ENCODE measurements around the gene GLG1.
"Not testable (repeated sequence)": the region's sequence is repeated elsewhere in the genome, so short reads cannot be mapped to it uniquely, and the experiment has no call there.

Gene GLG1

GRCh38 chr16:74573622-74574021 lies 33.3 kb downstream of the GLG1 start:
- no peak for DNase-seq

- no peak for DNase-seq
Measured at GRCh38 chr16:74570412-74571301, 36.3 kb downstream of the GLG1 start.

GRCh38 chr16:74568961-74569631 lies 37.8 kb downstream of the GLG1 start:
- DNase-seq: no peak

- no peak for DNase-seq
Measured at GRCh38 chr16:74567901-74568300, 39.0 kb downstream of the GLG1 start.

- no peak for DNase-seq
Measured at GRCh38 chr16:74565378-74565777, 41.5 kb downstream of the GLG1 start.

GRCh38 chr16:74564451-74564984 lies 42.4 kb downstream of the GLG1 start:
- DNase-seq: no peak

- peak in 1 of 2 donors; percentile 57 for DNase-seq
Measured at GRCh38 chr16:74563828-74564263, 43.1 kb downstream of the GLG1 start.

GRCh38 chr16:74562117-74562516 lies 44.8 kb downstream of the GLG1 start:
- no peak for DNase-seq

GRCh38 chr16:74561626-74562025 lies 45.3 kb downstream of the GLG1 start:
- DNase-seq: no peak

- no peak for DNase-seq
Measured at GRCh38 chr16:74560912-74561311, 46.0 kb downstream of the GLG1 start.

- no peak for DNase-seq
Measured at GRCh38 chr16:74558873-74559272, 48.0 kb downstream of the GLG1 start.

GRCh38 chr16:74557275-74557674 lies 49.6 kb downstream of the GLG1 start:
- DNase-seq: no peak

- DNase-seq: no peak
Measured at GRCh38 chr16:74556375-74556922, 50.5 kb downstream of the GLG1 start.

GRCh38 chr16:74552357-74552756 lies 54.6 kb downstream of the GLG1 start:
- not testable (repeated sequence) for DNase-seq

GRCh38 chr16:74550227-74551019 lies 56.5 kb downstream of the GLG1 start:
- not testable (repeated sequence) for DNase-seq

- not testable (repeated sequence) for DNase-seq
Measured at GRCh38 chr16:74546112-74546511, 60.8 kb downstream of the GLG1 start.

- DNase-seq: not testable (repeated sequence)
Measured at GRCh38 chr16:74542911-74543578, 63.9 kb downstream of the GLG1 start.

- DNase-seq: not testable (repeated sequence)
Measured at GRCh38 chr16:74540663-74541062, 66.3 kb downstream of the GLG1 start.

GRCh38 chr16:74538801-74539200 lies 68.1 kb downstream of the GLG1 start:
- not testable (repeated sequence) for DNase-seq

GRCh38 chr16:74537746-74538145 lies 69.2 kb downstream of the GLG1 start:
- DNase-seq: not testable (repeated sequence)

- DNase-seq: not testable (repeated sequence)
Measured at GRCh38 chr16:74534650-74535049, 72.3 kb downstream of the GLG1 start.

- no peak for DNase-seq
Measured at GRCh38 chr16:74524926-74525325, 82.0 kb downstream of the GLG1 start.

Measured in CD4-positive, alpha-beta T cell treated with Interleukin-4 for 1 hour (primary cell).